ENCODE data around the gene ALKBH3.

- TF ChIP-seq CTCF (IDR thresholded peaks at IDR 0.05) = no peak
- TF ChIP-seq POLR2A (IDR thresholded peaks at IDR 0.05) = no peak
Measured at GRCh38 chr11:43969543-43969942, 88.9 kb downstream of the ALKBH3 start.

Measured in testis (tissue), 2 donors.